Sigmoid colon (tissue), 7 donors: ENCODE data around the gene CASS4. TPM values are rescaled to one million over a fixed set of nuclear protein-coding genes. Genes with fewer than 3 reads are reported as not detected.

Source experiments
- DNase-seq: peaks from one replicate; pipeline ENCODE4 v3.0.0-alpha.2; 2019
- H3K27ac ChIP-seq, 4 donors: fragments of 200-600 bp; sonication (generic); one replicate each; pipeline ENCODE4 v1.5.1; 2016 to 2019; ENCODE audit warnings: mild to moderate bottlenecking in 1 of 4
- H3K27me3 ChIP-seq, 3 donors: fragments of 200-600 bp; sonication (generic); one replicate each; pipeline ENCODE4 v1.5.1; 2019; ENCODE audit warnings: mild to moderate bottlenecking in 1 of 3
- H3K36me3 ChIP-seq, 4 donors: fragments of 200-600 bp; sonication (generic); one replicate each; pipeline ENCODE4 v1.5.1; 2016 to 2019
- H3K4me1 ChIP-seq, 4 donors: fragments of 200-600 bp; sonication (generic); one replicate each; pipeline ENCODE4 v1.5.1; 2017 to 2019
- H3K4me3 ChIP-seq, 4 donors: fragments of 200-600 bp; sonication (generic); one replicate each; pipeline ENCODE4 v1.5.1; 2017 to 2019; ENCODE audit warnings: mild to moderate bottlenecking in 2 of 4, moderate library complexity in 1 of 4
- H3K9me3 ChIP-seq, 4 donors: fragments of 200-600 bp in 3 of 4; sonication (generic) in 3 of 4; one replicate each; pipeline versions ENCODE4 v1.5.1 to v1.6.1; 2013 to 2019
- CTCF ChIP-seq, 4 experiments: fragments of 450-650 bp in 3 of 4; fragments of 200-600 bp in 1 of 4; IDR thresholded peaks; one replicate each; pipeline ENCODE4 v1.5.1; 2016 to 2019; ENCODE audit warnings: antibody characterized with exemption in 4 of 4, mild to moderate bottlenecking in 3 of 4, moderate library complexity in 2 of 4
- EP300 ChIP-seq, 4 donors: sonication (generic); formaldehyde crosslinking; IDR thresholded peaks; one replicate each; pipeline ENCODE4 v1.6.1; 2017; ENCODE audit warnings: antibody characterized with exemption in 4 of 4
- POLR2A ChIP-seq, 2 donors: fragments of 450-650 bp; IDR thresholded peaks; one replicate each; pipeline ENCODE4 v1.6.1; 2016; ENCODE audit warnings: antibody characterized with exemption in 2 of 2, mild to moderate bottlenecking in 2 of 2, moderate library complexity in 2 of 2
- POLR2AphosphoS5 ChIP-seq, 4 donors: sonication (generic); formaldehyde crosslinking; IDR thresholded peaks; one replicate each; pipeline ENCODE4 v1.6.1; 2017; ENCODE audit warnings: antibody characterized with exemption in 4 of 4
- WGBS, 2 donors: extraction: QIAGEN DNeasy Blood & Tissue Kit; methylation state at CpG; one replicate each; pipeline ENCODE4 v1.1.7; 2013; 5-methylcytosine and 5-hydroxymethylcytosine counted together
- intact Hi-C: fragments of 100-400 bp; cut with DNase I; formaldehyde crosslinking; loops from one replicate; pipeline ENCODE4 v1.15.1; 2023
- polyA plus RNA-seq, 3 donors: library from polyadenylated mRNA; stranded (reverse); fragments of 200-250 nt; gene quantifications; one replicate each; pipeline ENCODE4 v1.2.3, GENCODE V29; 2013
- total RNA-seq, 4 donors: library from RNA; depleted of rRNA; stranded (reverse); fragments of >200 nt; gene quantifications; one replicate each; pipeline ENCODE4 v1.1.0, GENCODE V29; 2016
- donor health status: healthy with polysubstance abuse.
- donor health status: Bipolar disorder and iron deficiency.
- donor health status: healthy.

The CASS4 gene
- total and polyA plus RNA-seq, 7 donors, result 0.46 to 2.9 (median 1.6) TPM

- Histone ChIP-seq H3K27me3 (no peaks in the 10 kb centered on the region), H3K4me3 (no peak overlapping the region), H3K4me1 (no peaks in the 10 kb centered on the region), H3K27ac (no peak overlapping the region), H3K36me3 (peaks cover 17 to 85% (median 29%) of the 10 kb centered on the region in 4 donors), H3K9me3 (no peaks in the 10 kb centered on the region)
- no peak for DNase-seq
- TF ChIP-seq EP300 (IDR thresholded peaks at IDR 0.05) (no peak), POLR2A (IDR thresholded peaks at IDR 0.05) (no peak), POLR2AphosphoS5 (IDR thresholded peaks at IDR 0.05) (no peak), CTCF (IDR thresholded peaks at IDR 0.05) (no peak)
- WGBS, 2 donors, result 81 to 88% methylated on average over 11 of the region's 11 CpGs
- intact Hi-C loops, result no loop called here
These were observed 75.2 kb downstream of the CASS4 start for GRCh38 chr20:56487216-56487615.

- WGBS, 2 donors, result 95 to 97% methylated on average over 5 of the region's 5 CpGs
- Histone ChIP-seq H3K4me3 (no peak overlapping the region), H3K9me3 (no peaks in the 10 kb centered on the region), H3K4me1 (no peaks in the 10 kb centered on the region), H3K27ac (no peak overlapping the region), H3K27me3 (no peaks in the 10 kb centered on the region), H3K36me3 (peaks cover 17 to 79% (median 30%) of the 10 kb centered on the region in 4 donors)
- TF ChIP-seq POLR2A (IDR thresholded peaks at IDR 0.05) (no peak), CTCF (IDR thresholded peaks at IDR 0.05) (no peak), EP300 (IDR thresholded peaks at IDR 0.05) (no peak), POLR2AphosphoS5 (IDR thresholded peaks at IDR 0.05) (no peak)
- intact Hi-C loops, result no loop called here
- DNase-seq, result no peak
These were observed 76.5 kb downstream of the CASS4 start for GRCh38 chr20:56488566-56488965.

- H3K36me3 ChIP-seq, result peaks cover 0 to 14% (median 1%) of the 10 kb centered on the region in 4 donors
- 98 to 99% methylated on average over 1 of the region's 1 CpG for WGBS, 2 donors
- no peaks in the 10 kb centered on the region for H3K9me3 ChIP-seq
- no peaks in the 10 kb centered on the region for H3K27me3 ChIP-seq
- no peak overlapping the region for H3K4me3 ChIP-seq
- DNase-seq, result no peak
- H3K27ac ChIP-seq, result no peak overlapping the region
- intact Hi-C loops, result no loop called here
- no peaks in the 10 kb centered on the region for H3K4me1 ChIP-seq
- TF ChIP-seq POLR2AphosphoS5 (IDR thresholded peaks at IDR 0.05), result no peak
These were observed 89.1 kb downstream of the CASS4 start for GRCh38 chr20:56501116-56501515.

DNA sequence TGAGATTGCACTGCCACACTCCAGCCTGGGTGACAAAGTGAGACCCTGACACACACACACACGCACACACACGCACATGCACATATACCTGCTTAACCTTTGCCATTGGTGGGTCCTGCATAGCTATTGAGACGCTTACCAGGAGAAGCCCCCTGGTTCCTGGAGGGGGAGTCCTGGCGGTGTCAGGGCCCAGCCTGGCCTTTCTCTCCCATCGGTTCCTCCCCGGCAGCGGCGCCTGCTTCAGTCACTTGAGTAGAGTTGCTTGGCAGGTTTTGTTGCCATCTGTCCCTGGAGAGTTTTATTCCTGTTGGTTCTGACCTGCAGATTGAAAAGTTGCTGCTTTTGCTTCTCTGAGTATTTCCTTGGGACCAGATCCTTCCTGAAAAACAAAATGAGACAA is 91.9 kb downstream of the CASS4 start:
- Histone ChIP-seq H3K36me3 (no peaks in the 10 kb centered on the region), H3K9me3 (no peaks in the 10 kb centered on the region), H3K4me1 (no peaks in the 10 kb centered on the region), H3K27me3 (no peaks in the 10 kb centered on the region), H3K4me3 (no peak overlapping the region), H3K27ac (no peak overlapping the region)
- intact Hi-C loops, result no loop called here
- WGBS, 2 donors, result 97% methylated on average over 8 of the region's 8 CpGs
- no peak for DNase-seq
- TF ChIP-seq CTCF (IDR thresholded peaks at IDR 0.05) (no peak), POLR2A (IDR thresholded peaks at IDR 0.05) (no peak), POLR2AphosphoS5 (IDR thresholded peaks at IDR 0.05) (no peak), EP300 (IDR thresholded peaks at IDR 0.05) (no peak)

GRCh38 chr20:56504373-56505005 is 92.4 kb downstream of the CASS4 start:
- DNase-seq, result no peak
- Histone ChIP-seq H3K27me3 (no peaks in the 10 kb centered on the region), H3K36me3 (no peaks in the 10 kb centered on the region), H3K4me3 (no peak overlapping the region), H3K4me1 (no peaks in the 10 kb centered on the region), H3K9me3 (no peaks in the 10 kb centered on the region), H3K27ac (no peak overlapping the region)
- intact Hi-C loops, result no loop called here
- no peak for TF ChIP-seq POLR2A (IDR thresholded peaks at IDR 0.05)
- WGBS, 2 donors, result 88 to 94% methylated on average over 9 of the region's 9 CpGs

- TF ChIP-seq POLR2A (IDR thresholded peaks at IDR 0.05), result no peak
- no peak for TF ChIP-seq EP300 (IDR thresholded peaks at IDR 0.05)
- no peak for TF ChIP-seq CTCF (IDR thresholded peaks at IDR 0.05)
- no peak for TF ChIP-seq POLR2AphosphoS5 (IDR thresholded peaks at IDR 0.05)
- Histone ChIP-seq H3K4me3 (no peak overlapping the region), H3K27me3 (no peaks in the 10 kb centered on the region), H3K4me1 (no peaks in the 10 kb centered on the region), H3K9me3 (no peaks in the 10 kb centered on the region), H3K36me3 (no peaks in the 10 kb centered on the region), H3K27ac (no peak overlapping the region)
- no peak for DNase-seq
- WGBS, 2 donors, result 65 to 79% methylated on average over 3 of the region's 3 CpGs
- intact Hi-C loops, result no loop called here
These were observed 94.0 kb downstream of the CASS4 start for GRCh38 chr20:56506103-56506502.
